ENCODE results near the gene APBA1. TPM values are rescaled to one million over a fixed set of nuclear protein-coding genes. Genes with fewer than 3 reads are reported as not detected.

The APBA1 gene
- total RNA-seq, 1 experiment from 2014 or later = 1.8 TPM

DNA sequence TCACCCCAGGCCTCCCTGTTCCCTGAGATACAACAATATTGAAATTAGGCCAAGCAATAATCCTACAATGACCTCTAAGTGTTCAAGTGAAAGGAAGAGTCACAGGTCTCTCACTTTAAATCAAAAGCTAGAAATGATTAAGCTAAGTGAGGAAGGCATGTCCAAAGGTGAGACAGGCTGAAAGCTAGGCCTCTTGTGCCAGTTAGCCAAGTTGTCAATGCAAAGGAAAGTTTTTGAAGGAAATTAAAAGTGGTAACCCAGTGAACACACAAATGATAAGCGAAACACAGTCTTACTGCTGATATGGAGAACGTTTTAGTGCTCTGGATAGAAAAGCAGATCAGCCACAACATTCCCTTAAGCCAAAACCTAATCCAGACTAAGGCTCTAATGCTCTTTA lies 47.8 kb upstream of the APBA1 start:
- no peaks in the 10 kb centered on the region for H3K27me3 Mint-ChIP-seq (ENCODE audit: low read depth)
- H3K4me3 Mint-ChIP-seq = no peak overlapping the region
- Histone ChIP-seq H3K9me3 (ENCODE audit: control insufficient read depth, low read depth, low read length) (no peaks in the 10 kb centered on the region), H3K79me1 (ENCODE audit: insufficient read depth, low read depth, low read length, poor library complexity, severe bottlenecking) (no peaks in the 10 kb centered on the region), H4K20me1 (ENCODE audit: control insufficient read depth, insufficient read depth, insufficient read length) (no peaks in the 10 kb centered on the region), H3K56ac (ENCODE audit: insufficient read length, low read depth, low read length) (no peak overlapping the region), H3K14ac (ENCODE audit: insufficient read depth, low read length) (no peak overlapping the region), H3K9ac (ENCODE audit: extremely low read depth, insufficient read length, low read length) (no peak overlapping the region), H3K4me1 (ENCODE audit: insufficient read depth, low read length) (no peaks in the 10 kb centered on the region), H3K79me2 (ENCODE audit: insufficient read depth, low read length) (no peaks in the 10 kb centered on the region), H2BK5ac (ENCODE audit: insufficient read length, low read length) (no peak overlapping the region), H4K5ac (ENCODE audit: insufficient read length, low read depth, low read length) (no peak overlapping the region), H4K8ac (replicated peaks; ENCODE audit: insufficient read length, low read depth, low read length) (no peak overlapping the region), H3K27ac (ENCODE audit: insufficient read length, low read depth, low read length) (no peak overlapping the region), H3K23me2 (ENCODE audit: insufficient read length, low read depth, low read length, poor library complexity, severe bottlenecking) (no peaks in the 10 kb centered on the region), H3K18ac (ENCODE audit: insufficient read length, low read depth, low read length) (no peak overlapping the region), H2BK15ac (ENCODE audit: low read depth, low read length) (no peak overlapping the region), H2BK12ac (ENCODE audit: insufficient read length, low read depth, low read length) (no peak overlapping the region), H3K23ac (ENCODE audit: insufficient read length, low read depth, low read length) (no peak overlapping the region), H2AFZ (ENCODE audit: low read length) (no peak overlapping the region), H2AK5ac (ENCODE audit: insufficient read length, low read length) (no peak overlapping the region), H2BK20ac (ENCODE audit: low read depth, low read length, poor library complexity, severe bottlenecking) (no peak overlapping the region), H3K27me3 (ENCODE audit: insufficient read depth, low read length) (no peaks in the 10 kb centered on the region), H3T11ph (ENCODE audit: low read length) (no peak overlapping the region), H2BK120ac (ENCODE audit: low read depth, low read length, poor library complexity, severe bottlenecking) (no peak overlapping the region), H3K4ac (ENCODE audit: low read depth, low read length) (no peak overlapping the region), H4K91ac (ENCODE audit: insufficient read length, low read depth, low read length) (no peak overlapping the region), H3K4me2 (ENCODE audit: insufficient read depth, insufficient read length, low read length) (no peak overlapping the region)
- TF ChIP-seq, protein P1, sequence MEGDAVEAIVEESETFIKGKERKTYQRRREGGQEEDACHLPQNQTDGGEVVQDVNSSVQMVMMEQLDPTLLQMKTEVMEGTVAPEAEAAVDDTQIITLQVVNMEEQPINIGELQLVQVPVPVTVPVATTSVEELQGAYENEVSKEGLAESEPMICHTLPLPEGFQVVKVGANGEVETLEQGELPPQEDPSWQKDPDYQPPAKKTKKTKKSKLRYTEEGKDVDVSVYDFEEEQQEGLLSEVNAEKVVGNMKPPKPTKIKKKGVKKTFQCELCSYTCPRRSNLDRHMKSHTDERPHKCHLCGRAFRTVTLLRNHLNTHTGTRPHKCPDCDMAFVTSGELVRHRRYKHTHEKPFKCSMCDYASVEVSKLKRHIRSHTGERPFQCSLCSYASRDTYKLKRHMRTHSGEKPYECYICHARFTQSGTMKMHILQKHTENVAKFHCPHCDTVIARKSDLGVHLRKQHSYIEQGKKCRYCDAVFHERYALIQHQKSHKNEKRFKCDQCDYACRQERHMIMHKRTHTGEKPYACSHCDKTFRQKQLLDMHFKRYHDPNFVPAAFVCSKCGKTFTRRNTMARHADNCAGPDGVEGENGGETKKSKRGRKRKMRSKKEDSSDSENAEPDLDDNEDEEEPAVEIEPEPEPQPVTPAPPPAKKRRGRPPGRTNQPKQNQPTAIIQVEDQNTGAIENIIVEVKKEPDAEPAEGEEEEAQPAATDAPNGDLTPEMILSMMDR (conservative IDR thresholded peaks at IDR 0.05) = no peak
- no CpG with 5 or more reads among the region's 2 CpGs for WGBS (ENCODE audit: extremely low coverage, insufficient read length, low lambda C conversion rate)
- peaks cover 0 to 5% of the 10 kb centered on the region in 2 experiments; a peak in 2 of 5 replicates for H3K9me3 Mint-ChIP-seq
- H3K27ac Mint-ChIP-seq = peak overlapping the region; percentile 7 to 40 (median 18); a peak in 6 of 7 replicates
- H3K36me3 Mint-ChIP-seq (ENCODE audit: insufficient read depth in 1 of 3, low read depth in 3 of 3) = peaks cover 43 to 77% (median 71%) of the 10 kb centered on the region in 3 experiments
- no peak for DNase-seq
- peaks cover 5 to 20% of the 10 kb centered on the region in 2 experiments; a peak in 2 of 4 replicates for H3K4me1 Mint-ChIP-seq

Data from H9 (cell line).